Esophagus muscularis mucosa (tissue), 3 donors: ENCODE measurements around the gene PRRC2C.

ENCODE experiments used
- CTCF ChIP-seq, 3 experiments: fragments of 200-600 bp in 2 of 3; fragments of 450-650 bp in 1 of 3; sonication (generic) in 2 of 3; IDR thresholded peaks; one replicate each; pipeline ENCODE4 v1.5.1; 2017 to 2019; ENCODE audit warnings: antibody characterized with exemption in 3 of 3, mild to moderate bottlenecking in 2 of 3, moderate library complexity in 1 of 3
- POLR2A ChIP-seq: fragments of 450-650 bp; IDR thresholded peaks from one replicate; pipeline ENCODE4 v1.6.1; 2017; ENCODE audit warnings: antibody characterized with exemption, moderate library complexity, mild to moderate bottlenecking, low read depth
- POLR2AphosphoS5 ChIP-seq, 2 donors: sonication (generic); formaldehyde crosslinking; IDR thresholded peaks; one replicate each; pipeline ENCODE4 v1.6.1; 2017; ENCODE audit warnings: antibody characterized with exemption in 2 of 2

DNA sequence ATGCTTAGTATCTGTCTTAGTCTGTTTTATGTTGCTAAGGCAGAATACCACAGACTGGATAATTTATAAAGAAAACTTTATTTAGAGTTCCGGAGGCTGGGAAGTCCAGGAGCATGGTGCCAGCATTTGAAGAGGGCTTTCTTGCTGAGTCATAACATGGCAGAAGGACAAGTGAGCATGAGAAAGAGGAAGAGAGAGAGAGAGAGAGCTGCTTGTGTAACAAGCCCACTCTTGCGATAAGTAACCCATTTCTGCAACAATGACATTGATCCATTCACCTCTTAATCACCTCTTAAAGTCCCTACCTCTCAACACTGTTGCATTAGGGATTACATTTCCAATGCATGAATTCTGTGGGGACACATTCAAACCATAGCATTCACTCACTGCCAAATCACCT, 125.1 kb downstream of the PRRC2C start:
- TF ChIP-seq POLR2A = no peak
- TF ChIP-seq CTCF (IDR thresholded peaks at IDR 0.05) = no peak
- TF ChIP-seq POLR2AphosphoS5 (IDR thresholded peaks at IDR 0.05) = no peak
